SK-N-MC (cell line): ENCODE data around the gene GATA2.

Source experiments
- EZH2 ChIP-seq: fragments of 200-600 bp; sonication (generic); IDR thresholded peaks from one replicate; pipeline ENCODE4 v1.6.1; 2017; ENCODE audit warnings: antibody characterized with exemption
- POLR2AphosphoS5 ChIP-seq: IDR thresholded peaks from 2 replicates; pipeline ENCODE4 v1.6.1; 2012; ENCODE audit warnings: mild to moderate bottlenecking, low read depth, low read length, borderline replicate concordance

GRCh38 chr3:128495435-128495970 lies 2.5 kb upstream of the GATA2 start:
- TF ChIP-seq POLR2AphosphoS5 (no peak), EZH2 (no peak)
